LNCAP (cell line): ENCODE results near the gene KCNMA1.

Source experiments
- TF ChIP-seq, protein P1 (sequence below): fragments of 450-650 bp; IDR thresholded peaks from 2 replicates; pipeline ENCODE4 v1.5.1; 2017; ENCODE audit warnings: mild to moderate bottlenecking

KCNMA1 gene

GRCh38 chr10:77355844-77356243, 281.8 kb downstream of the KCNMA1 start:
- TF ChIP-seq, protein P1, sequence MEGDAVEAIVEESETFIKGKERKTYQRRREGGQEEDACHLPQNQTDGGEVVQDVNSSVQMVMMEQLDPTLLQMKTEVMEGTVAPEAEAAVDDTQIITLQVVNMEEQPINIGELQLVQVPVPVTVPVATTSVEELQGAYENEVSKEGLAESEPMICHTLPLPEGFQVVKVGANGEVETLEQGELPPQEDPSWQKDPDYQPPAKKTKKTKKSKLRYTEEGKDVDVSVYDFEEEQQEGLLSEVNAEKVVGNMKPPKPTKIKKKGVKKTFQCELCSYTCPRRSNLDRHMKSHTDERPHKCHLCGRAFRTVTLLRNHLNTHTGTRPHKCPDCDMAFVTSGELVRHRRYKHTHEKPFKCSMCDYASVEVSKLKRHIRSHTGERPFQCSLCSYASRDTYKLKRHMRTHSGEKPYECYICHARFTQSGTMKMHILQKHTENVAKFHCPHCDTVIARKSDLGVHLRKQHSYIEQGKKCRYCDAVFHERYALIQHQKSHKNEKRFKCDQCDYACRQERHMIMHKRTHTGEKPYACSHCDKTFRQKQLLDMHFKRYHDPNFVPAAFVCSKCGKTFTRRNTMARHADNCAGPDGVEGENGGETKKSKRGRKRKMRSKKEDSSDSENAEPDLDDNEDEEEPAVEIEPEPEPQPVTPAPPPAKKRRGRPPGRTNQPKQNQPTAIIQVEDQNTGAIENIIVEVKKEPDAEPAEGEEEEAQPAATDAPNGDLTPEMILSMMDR, result no peak

DNA sequence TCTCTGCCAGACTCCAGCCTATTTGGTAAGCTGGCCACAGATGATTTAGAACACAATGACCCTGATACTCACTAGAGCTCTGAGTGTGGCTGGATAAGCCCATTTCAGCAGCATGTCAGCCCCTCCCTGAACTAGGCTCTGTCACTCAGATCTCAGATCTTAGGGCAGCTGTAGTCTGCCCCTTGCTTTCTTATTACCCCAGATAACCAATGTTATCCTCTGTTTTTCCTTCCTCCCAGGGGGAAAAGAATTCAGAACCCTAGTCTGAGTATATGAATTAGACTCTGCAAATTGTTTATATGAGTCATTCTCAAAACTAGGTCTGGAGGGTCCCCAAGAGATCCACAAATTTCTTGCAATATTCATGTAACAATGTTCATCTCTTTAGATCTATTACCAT, 286.2 kb downstream of the KCNMA1 start:
- TF ChIP-seq, protein P1, result no peak

- TF ChIP-seq, protein P1, result no peak
Measured at GRCh38 chr10:77350711-77351119, 286.9 kb downstream of the KCNMA1 start.

GRCh38 chr10:77350134-77350533, 287.5 kb downstream of the KCNMA1 start:
- TF ChIP-seq, protein P1, result no peak

DNA sequence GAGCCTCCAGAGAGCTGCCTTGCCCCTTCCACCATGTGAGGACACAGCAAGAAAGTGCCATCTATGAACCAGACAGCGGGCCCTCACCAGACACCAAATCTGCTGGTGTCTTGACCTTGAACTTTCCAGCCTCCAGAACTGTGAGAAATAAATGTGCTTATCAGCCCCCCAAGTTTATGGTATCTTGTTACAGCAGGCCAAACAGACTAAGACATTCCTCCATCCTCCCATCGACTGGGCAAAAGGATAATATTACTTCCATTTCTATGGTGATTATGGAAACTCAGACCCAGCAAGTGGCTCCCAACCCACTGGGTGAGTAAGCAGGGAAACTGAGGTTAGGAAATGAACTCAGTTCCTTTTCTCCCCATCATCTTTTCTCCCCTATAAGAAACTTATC, 288.4 kb downstream of the KCNMA1 start:
- TF ChIP-seq, protein P1, result no peak

DNA sequence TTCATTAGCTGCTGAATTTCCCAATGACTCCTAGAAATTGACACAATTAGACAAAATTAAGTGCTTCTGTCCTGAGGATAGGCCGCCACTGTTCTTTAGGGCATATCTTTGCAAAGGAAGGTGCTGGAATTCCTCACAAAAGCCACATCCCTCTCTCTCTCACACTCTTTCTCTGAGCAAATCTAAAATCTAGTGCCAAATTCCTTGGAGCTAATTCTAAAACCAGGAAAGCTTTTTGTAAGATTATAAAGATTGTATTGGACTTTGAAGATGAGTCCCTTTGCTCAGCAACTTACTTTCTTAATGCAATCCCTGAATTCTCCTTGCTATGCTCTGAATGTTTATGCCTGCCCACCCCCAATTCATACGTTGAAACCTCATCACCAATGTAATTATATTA, 288.9 kb downstream of the KCNMA1 start:
- TF ChIP-seq, protein P1, result no peak

- TF ChIP-seq, protein P1, result no peak
Measured at GRCh38 chr10:77348082-77348481, 289.5 kb downstream of the KCNMA1 start.

DNA sequence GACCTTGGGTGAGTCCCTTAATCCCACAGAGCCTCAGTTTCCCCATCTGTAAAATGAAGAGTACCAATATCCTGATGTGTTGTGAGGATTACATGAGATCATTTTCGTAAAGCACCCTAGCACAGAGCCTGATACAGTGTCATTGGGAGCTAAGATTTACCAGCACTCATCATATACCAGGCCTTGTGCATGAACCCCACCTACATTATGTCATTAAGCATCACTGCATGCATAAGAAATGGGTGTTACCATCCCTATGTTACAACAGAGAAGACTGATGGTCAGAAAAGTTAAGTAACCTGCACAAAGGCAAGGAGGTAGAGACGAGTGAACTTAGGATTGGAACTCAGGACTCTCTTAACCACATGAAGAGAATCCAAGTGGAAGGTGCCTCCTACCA, 290.6 kb downstream of the KCNMA1 start:
- TF ChIP-seq, protein P1, result no peak
